GM12865 (cell line): ENCODE results near the gene GALNT9.

Experiments used
- DNase-seq: peaks from one replicate; pipeline ENCODE4 v3.0.0; 2010; ENCODE audit warnings: low read depth
- H3K4me3 ChIP-seq: 2 replicates; pipeline ENCODE4 v1.5.1; 2011; ENCODE audit warnings: mild to moderate bottlenecking, low read depth, low read length, control low read depth
- TF ChIP-seq, protein P1 (sequence below): IDR thresholded peaks from 2 replicates; pipeline ENCODE4 v1.5.1; 2011; ENCODE audit warnings: low read length, control low read depth, low read depth, inconsistent platforms; ENCODE audit not compliant: insufficient read depth; ENCODE audit errors: missing control alignments

GALNT9 gene

GRCh38 chr12:132180648-132181546 lies 148.5 kb downstream of the GALNT9 start:
- DNase-seq = no peak
- no peak overlapping the region for H3K4me3 ChIP-seq
- TF ChIP-seq, protein P1, sequence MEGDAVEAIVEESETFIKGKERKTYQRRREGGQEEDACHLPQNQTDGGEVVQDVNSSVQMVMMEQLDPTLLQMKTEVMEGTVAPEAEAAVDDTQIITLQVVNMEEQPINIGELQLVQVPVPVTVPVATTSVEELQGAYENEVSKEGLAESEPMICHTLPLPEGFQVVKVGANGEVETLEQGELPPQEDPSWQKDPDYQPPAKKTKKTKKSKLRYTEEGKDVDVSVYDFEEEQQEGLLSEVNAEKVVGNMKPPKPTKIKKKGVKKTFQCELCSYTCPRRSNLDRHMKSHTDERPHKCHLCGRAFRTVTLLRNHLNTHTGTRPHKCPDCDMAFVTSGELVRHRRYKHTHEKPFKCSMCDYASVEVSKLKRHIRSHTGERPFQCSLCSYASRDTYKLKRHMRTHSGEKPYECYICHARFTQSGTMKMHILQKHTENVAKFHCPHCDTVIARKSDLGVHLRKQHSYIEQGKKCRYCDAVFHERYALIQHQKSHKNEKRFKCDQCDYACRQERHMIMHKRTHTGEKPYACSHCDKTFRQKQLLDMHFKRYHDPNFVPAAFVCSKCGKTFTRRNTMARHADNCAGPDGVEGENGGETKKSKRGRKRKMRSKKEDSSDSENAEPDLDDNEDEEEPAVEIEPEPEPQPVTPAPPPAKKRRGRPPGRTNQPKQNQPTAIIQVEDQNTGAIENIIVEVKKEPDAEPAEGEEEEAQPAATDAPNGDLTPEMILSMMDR = no peak

GRCh38 chr12:132179431-132180362 lies 149.7 kb downstream of the GALNT9 start:
- no peak overlapping the region for H3K4me3 ChIP-seq
- no peak for DNase-seq
- TF ChIP-seq, protein P1 = no peak

DNA sequence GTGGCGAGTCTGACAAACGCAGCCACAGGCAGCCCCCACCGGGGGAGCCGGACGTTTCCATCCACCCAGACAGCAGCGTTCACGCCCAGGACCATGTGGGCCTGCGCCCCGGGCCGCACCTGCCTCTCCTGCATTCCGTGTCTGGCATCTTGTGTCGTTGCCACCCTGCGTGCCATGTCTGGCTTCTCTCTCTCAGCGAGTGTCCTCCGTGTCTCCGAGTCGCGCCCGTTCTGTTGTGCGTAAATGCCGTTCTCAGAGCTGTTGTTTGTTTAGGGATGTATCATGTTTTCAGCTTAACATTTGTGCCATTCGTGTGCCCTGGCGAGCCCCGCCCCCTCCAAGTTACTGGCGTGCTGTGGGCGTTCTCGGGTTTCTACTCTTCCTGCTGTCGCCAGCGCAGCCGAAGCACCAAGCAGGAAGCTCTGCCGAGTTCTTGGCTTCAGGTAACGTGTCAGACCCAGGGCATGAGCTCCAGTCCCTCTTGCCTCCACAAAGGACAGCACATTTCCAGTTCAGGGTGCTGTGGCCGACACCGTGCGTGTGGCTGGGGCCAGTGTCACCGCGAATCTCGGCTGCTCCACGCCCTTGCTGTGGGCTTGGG lies 150.5 kb downstream of the GALNT9 start:
- TF ChIP-seq, protein P1 = no peak
- DNase-seq = no peak
- no peak overlapping the region for H3K4me3 ChIP-seq

DNA sequence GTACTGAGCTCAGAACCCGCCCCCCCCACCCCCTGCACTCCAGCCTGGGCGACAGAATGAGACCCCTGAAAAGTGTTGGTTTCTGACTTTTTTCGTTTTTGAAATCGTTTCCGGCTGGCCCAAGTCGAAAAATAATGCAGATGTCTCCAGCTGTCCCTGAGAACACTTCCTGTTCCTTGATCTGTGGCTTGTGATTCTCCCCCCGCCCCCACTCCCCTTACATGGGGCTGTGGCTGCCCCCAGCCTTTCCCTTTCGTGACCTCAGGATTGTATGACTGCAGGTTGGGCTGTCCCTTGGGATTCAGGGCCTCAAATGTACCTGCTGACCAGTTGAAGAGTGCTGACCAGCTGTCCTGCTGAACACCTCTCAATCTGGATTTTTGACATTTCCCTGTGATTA lies 151.1 kb downstream of the GALNT9 start:
- DNase-seq = peak; percentile 60
- TF ChIP-seq, protein P1 = no peak
- no peak overlapping the region for H3K4me3 ChIP-seq

GRCh38 chr12:132176920-132177551 lies 152.4 kb downstream of the GALNT9 start:
- no peak overlapping the region for H3K4me3 ChIP-seq
- DNase-seq = no peak
- TF ChIP-seq, protein P1 = no peak

DNA sequence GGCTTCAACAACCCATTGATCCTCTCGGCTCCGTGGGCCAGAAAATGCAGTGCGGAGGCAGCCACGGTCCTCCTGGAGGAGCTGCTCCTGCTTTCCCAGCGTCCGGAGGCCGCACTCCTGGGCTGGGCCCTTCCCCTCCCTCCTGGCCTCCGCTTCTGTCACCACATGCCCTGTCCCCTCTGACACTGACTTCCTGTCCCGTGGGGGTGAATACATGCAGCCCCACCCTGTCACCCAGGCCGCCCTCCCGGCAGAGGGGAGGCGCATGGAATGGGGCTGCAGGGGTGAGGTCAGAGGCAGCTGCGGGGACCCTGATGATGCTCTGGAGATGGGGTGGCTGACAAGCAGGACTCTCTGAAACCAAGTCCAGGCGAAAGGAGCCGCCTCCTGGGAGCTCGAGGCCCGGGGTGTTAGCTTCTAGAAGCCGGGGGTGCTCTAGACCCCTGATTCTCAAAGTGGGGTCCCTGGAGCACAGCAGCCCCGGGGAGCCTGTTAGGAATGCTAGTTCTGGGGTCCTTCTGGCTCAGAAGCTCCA lies 152.9 kb downstream of the GALNT9 start:
- TF ChIP-seq, protein P1 = no peak
- no peak overlapping the region for H3K4me3 ChIP-seq
- no peak for DNase-seq
